HG03442 (cell line): ENCODE measurements around the gene IQCB1.
"Not testable (repeated sequence)": the region's sequence is repeated elsewhere in the genome, so short reads cannot be mapped to it uniquely, and the experiment has no call there.

Source experiments
- ATAC-seq: cut with Tn5 transposase; IDR thresholded peaks from one replicate; pipeline ENCODE4 v1.9.1; 2021; ENCODE audit warnings: mild to moderate bottlenecking, moderate library complexity; ENCODE audit not compliant: unreplicated experiment

IQCB1 gene

DNA sequence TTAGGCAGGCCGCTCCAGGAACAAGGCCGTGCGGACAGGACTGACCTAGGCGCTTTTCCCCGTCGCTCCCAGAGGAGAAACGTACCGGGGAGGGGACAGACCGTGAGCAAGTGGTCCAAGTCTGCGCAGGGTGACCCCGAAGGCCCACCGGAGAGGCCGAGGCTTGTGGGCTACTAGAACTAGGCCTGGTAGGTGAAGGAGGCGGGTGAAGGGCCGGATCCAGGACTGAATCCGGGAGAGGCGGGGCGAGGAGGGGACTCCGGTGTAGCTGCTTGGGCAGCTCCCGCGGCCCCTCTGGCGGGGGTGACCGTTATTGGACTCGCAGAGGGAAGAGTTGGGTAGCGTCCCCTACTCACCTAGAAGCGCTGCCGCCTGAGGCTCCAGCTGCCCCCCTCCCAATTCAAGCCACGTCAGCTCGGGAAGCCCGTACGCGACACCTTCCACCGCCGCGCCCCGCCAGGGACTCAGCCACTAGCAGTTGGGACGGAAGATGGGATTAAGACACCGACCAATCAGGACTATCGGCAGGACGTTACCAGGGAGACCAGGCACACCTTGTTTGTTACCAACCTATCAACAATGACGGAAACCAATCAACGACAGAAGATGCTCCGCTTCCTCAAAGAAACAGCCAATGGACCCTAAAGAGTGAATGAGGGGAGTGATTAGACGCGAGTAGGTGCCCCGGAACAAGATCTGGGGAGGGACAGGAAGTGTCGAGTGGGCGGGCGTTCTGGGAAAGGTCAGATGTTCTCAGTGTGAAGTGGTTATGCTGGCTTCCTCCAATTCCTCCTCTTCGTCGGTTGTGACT is 85.4 kb downstream of the IQCB1 start, which contains the start of gene GOLGB1:
Gene GOLGB1 (minus strand): TSS at position 466 of the 811 bp plus-strand sequence. CDS start 18,770 bp downstream, outside the sequence.
- peak; percentile 96 for ATAC-seq

DNA sequence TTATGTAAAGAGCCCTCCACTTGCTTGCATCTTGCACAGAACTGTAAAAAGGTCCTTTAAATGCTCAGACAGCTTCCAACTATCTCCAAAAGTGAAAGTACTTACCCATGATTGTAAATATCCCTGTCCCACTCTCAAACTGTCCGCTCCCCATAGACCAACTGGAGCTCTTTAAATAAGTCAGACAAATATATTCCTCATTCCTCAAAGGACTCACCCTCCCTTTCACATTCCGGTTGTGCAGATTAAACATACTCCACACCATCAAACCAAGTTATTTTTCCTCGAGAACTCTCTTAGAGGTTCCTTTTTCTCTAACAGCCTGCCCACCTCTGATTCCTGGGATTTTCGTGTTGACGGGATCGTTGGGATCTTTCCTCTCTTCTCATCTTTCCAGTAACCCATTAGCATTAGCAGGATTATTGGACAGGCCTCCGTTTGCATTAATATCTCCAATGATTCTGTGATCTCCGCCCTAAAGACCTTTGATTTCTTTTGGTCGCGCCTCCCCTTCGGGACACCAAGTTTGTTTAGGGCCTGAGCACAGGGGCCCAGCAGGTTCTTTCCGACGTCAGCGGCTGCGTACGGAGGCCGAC is 86.1 kb downstream of the IQCB1 start:
- no peak for ATAC-seq

DNA sequence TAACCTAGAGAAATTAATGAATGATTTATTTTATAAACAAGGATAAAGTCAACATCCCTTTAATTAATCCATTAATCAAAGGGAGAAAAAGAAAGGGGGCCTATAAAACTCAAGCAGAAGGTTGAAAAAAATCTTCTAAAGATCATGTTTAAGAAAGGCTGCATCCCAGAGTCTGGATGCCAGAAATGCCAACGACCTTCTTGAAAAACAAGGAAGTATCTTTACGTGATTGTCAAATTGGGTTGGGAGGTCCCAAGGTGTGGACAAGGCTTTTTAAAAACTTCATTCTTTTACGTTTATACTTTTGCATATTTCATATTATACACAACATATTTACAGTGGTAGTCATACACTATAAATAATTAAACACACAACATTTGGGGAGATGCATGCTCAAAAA is 86.9 kb downstream of the IQCB1 start:
- ATAC-seq, result no peak

DNA sequence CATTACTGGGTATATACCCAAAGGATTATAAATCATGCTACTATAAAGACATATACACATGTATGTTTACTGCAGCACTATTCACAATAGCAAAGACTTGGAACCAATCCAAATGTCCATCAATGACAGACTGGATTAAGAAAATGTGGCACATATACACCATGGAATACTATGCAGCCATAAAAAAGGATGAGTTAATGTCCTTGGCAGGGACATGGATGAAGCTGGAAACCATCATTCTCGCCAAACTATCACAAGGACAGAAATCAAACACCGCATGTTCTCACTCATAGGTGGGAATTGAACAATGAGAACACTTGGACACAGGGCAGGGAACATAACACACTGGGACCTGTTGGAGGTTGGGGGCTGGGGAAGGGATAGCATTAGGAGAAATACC is 91.8 kb downstream of the IQCB1 start:
- not testable (repeated sequence) for ATAC-seq

DNA sequence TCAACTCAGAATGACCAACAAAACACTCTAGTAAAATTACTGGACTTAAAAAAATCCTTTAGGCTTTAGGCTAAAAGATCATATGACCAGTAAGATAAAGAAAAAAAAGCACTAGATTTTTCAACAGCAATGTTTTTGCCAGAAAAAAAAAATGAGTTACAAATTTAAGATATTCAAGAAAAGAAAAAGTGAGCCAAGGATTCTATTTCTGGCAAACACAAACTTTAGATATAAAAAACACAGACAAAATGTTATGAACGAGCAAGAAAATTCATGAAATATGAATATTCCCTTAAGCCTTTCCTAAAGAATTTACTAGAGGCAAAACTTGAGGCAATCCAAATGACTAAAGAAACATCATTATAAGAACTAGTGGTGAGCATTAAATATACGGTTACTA is 94.0 kb downstream of the IQCB1 start:
- ATAC-seq, result no peak

DNA sequence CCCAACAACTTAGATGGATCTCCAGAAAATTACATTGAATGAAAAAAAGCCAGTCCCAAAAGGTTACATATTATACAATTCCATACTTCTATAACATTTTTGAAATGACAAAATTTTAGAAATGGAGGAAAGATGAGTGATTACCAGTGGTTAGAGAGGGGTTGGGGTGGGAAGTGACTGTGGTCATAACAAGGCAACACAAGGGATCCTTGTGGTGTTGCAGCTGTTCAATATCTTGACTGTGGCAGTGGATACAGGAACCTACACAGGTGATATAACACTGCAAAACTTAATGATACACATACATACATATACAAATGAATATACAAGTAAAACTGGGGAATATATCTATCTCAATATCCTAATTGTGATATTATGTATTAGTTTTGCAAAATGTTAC is 95.0 kb downstream of the IQCB1 start:
- ATAC-seq, result no peak

DNA sequence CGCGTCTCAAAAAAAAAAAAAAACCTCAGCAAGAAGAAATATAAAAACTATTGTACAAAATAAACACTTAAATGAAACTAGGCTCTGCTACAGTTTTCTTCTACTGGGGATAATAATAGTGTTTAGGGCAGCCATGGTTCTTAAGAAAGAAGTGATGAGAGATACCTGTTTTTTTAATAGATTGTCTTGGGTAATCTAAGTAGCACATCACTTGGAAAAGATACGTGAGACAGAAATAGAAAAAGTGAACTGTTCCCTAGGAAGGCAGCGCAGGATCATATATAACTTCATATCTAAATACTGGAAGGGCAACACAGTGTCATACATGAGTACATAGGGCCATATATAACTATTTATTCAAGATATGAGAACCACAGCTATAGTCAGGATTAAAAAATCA is 97.2 kb downstream of the IQCB1 start:
- no peak for ATAC-seq

DNA sequence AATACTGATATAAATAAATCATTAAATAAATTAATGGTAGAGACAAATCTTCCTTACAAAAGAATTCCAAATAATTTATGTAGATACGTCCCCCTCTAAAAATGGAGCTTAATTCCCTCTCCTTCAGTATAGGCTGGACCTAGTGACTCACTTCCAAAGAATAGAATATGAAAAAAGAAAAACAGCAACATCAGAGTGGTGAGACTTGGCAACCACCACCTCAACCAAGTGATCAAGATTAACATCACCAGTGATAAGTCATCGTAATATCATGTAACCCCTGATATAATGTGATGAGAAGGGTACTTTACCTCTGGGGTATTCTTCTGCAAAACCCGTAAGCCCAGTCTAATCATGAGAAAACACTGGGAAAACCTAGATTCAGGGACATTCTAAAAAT is 98.7 kb downstream of the IQCB1 start:
- no peak for ATAC-seq

DNA sequence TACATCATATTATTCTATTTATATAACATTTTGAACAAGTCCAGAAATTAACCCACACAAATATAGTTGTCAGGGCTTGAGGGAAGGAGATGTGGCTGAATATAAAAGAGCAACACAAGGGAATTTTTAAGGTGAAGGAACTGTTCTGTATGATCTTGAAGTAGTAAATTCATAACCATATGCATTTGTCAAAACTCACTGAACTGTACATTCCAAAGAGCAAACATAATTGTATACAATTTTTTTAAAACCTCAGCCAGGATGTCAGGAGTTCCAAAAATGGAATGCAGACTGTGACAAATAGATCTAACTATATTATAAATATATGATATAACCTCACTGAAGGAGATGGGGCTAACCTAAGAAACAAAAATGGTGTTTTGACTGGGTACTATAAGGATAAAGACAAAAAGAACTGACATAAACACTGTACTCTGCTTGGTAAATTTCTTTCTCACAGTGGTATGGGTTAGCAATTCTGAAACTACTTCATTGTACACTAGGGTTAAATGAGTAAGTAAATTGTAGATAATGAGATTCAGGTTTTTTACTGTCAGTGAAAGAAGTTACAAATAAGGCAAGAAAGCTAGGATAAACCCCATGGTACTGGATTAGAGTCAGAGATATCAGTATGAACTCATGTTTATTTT is 99.7 kb downstream of the IQCB1 start:
- ATAC-seq, result peak; percentile 98

DNA sequence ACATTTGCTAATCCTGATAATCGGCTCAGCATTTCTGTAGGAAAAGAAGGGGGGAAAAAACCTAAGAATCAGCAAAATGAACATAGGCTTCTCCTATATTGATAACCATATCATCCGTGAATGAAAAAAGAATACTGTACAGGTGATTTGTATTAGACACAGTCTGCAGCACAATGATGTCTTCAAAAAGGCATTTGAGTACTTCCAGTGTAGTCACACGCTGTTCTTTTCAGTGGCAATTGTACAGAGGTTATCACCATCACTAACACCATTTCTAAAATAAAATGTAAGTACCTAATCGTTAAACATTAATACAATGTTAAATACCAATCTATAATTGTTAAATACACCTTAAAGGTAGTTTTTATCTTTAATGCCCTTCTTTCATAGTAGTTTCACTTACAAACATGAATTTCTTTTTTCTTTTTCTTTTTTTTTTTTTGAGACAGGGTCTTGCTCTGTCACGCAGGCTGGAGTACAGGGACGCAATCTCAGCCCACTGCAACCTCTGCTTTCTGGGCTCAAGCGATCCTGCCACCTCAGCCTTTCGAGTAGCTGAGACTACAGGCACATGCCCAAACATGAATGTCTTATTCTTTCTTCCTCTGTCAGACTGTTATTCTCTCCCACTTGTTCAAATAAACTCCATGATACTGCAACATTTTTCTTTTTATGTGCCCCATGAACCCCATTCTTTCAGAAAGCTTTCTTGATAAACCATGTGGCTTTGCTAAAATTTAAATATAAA is 103.7 kb downstream of the IQCB1 start:
- ATAC-seq, result no peak

DNA sequence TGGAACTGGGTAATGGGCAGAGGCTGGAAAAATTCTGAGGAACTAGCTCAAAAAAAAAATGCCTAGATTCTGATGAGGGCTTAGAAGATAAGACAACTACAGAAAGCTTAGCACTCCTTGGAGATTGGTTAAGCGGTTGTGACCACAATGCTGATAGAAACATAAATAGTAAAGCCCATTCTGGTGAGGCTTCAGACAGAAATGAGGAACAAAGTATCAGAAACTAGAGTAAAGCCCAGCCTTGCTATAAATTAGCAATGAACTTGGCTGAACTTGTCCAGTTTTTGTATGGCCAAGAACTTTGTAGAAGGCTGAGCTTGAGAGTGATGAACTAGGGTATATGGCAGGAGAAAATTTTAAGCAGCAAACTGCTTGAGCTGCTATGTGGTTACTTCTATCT is 110.7 kb downstream of the IQCB1 start:
- peak; percentile 93 for ATAC-seq

DNA sequence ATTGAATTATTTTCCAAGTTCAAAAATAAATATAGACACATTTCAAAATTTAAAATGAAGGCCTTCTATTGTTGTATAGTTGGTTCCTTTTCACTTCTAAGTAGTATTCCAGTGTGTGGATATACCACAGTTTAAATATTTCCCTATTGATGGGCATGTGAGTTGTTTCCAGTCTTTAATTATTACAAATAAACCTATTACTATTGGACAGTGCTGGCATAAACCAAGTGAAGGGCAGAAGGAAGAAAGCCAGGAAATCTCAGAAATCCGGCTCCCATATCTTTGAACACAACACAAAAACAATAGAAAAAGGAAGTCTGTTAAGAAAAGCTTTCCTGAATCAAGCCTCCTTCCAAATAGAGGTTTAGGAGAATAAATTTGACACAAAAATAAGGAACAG is 111.4 kb downstream of the IQCB1 start:
- ATAC-seq, result no peak

DNA sequence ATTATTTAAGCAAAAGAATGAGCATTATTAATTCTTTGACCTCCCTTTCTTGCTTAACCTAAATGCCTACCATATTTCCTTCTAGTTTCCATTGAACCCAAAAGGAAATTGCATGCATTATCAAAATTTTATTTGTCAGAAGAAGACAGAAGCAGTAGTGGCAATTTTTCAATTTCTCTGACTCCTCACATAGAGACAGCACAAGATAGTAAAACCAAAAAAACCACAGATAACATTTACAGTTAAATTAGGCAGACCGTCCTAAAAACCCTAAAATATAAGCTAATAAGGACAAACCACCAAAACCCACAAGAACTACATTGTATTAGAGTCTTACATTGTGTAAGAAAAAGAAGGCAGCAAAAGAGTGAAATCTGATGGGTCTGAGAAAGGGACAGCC is 112.4 kb downstream of the IQCB1 start:
- ATAC-seq, result no peak

DNA sequence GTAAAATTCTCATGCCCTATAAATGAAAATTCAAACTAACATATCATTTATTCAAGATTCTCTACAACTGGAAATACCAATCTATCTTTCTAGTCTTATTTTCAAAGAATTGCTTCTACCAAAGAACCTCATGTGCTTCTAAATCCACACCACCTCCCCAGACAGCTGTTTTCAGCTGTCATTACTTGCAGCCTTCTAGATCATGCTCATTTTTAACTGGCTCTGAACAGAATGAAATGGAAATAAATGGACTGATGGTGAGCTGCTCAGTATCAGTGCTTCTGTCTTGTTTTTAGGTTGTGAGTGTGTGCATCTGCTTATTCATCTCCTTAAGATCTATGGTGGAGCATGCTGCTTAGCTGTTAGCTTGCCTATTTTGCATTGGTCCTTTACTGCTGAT is 114.7 kb downstream of the IQCB1 start:
- ATAC-seq, result no peak
